Measurements from ENCODE around the gene GFRA1. TPM values are rescaled to one million over a fixed set of nuclear protein-coding genes. Genes with fewer than 3 reads are reported as not detected.

The GFRA1 gene
- total and polyA plus RNA-seq, 2 of the 8 experiments (the other 6 are each of a cell fraction or from before 2014, with no cell fraction given) = 1.1 to 2.0 TPM

DNA sequence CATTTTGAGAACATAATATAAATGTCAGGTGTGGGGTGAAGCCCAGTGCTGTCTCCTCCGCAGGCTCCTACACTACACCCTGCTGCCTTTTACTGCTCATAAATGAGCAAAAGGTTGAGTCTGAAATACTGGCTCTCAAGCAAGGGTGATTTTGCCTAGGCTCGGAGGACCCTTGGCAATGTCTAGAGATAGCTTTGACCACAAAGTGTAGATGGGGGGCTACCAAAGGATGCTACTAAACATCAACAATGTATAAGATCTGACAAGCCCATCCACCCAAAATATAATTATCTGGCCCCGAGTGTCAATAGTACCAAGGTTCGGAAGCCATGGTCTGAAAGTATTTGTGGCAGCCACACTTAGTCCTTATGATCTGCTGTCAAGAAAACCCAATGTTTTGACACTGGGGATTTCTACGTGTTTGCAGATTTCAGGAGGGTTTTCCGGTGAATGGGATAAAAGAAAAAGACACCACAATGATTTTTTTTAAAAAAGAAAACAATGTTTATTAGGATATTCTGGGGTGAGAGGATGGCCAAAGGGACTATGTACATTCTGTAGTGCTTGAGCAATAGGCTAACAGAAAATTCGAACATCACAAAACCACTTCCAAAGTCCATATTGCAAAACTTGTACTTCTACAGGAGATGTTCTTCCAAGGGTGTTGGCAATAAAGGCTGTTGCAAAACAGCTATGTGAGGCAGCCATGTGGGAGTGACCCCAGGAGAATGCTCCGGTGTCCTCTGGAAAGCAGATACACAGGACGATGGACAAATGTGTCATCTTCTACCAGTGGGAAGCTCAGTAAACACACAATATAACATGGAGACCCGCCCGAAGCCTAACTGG lies 216.3 kb downstream of the GFRA1 start (continued):
- TF ChIP-seq RBBP5 (IDR thresholded peaks at IDR 0.05; ENCODE audit: borderline replicate concordance, low read depth, low read length) (no peak), CBX8 (IDR thresholded peaks at IDR 0.05; ENCODE audit: borderline replicate concordance, low read depth, low read length) (no peak)
